ENCODE measurements around the gene PAX3. TPM values are rescaled to one million over a fixed set of nuclear protein-coding genes. Genes with fewer than 3 reads are reported as not detected.
"Not testable (repeated sequence)": the region's sequence is repeated elsewhere in the genome, so short reads cannot be mapped to it uniquely, and the experiment has no call there.

Gene PAX3
- total RNA-seq, 1 donor from 2014 or later = not detected

GRCh38 chr2:222179592-222179991, 119.2 kb downstream of the PAX3 start:
- ATAC-seq (no peak), DNase-seq (no peak)

GRCh38 chr2:222178450-222178849, 120.3 kb downstream of the PAX3 start:
- intact Hi-C loops (cut with micrococcal nuclease) = no loop called here
- DNase-seq = no peak
- ATAC-seq = no peak

More at GRCh38 chr2:222179592-222179991, 119.2 kb downstream of the PAX3 start:
- intact Hi-C loops (cut with micrococcal nuclease) = no loop called here

- ATAC-seq = no peak
- intact Hi-C loops (cut with micrococcal nuclease) = no loop called here
- no peak for DNase-seq
Observed at GRCh38 chr2:222176890-222177289, 121.9 kb downstream of the PAX3 start.

GRCh38 chr2:222174450-222174849, 124.3 kb downstream of the PAX3 start:
- ATAC-seq (no peak), DNase-seq (no peak)
- intact Hi-C loops (cut with micrococcal nuclease) = no loop called here

- intact Hi-C loops (cut with micrococcal nuclease) = no loop called here
- no peak for ATAC-seq
- DNase-seq = no peak
Observed at GRCh38 chr2:222169346-222169745, 129.5 kb downstream of the PAX3 start.

GRCh38 chr2:222167762-222168161, 131.0 kb downstream of the PAX3 start:
- intact Hi-C loops (cut with micrococcal nuclease) = no loop called here
- ATAC-seq (no peak), DNase-seq (no peak)

- intact Hi-C loops (cut with micrococcal nuclease) = no loop called here
- ATAC-seq (peak; percentile 45), DNase-seq (no peak)
Observed at GRCh38 chr2:222160944-222161343, 137.9 kb downstream of the PAX3 start.

GRCh38 chr2:222160125-222160524, 138.7 kb downstream of the PAX3 start:
- intact Hi-C loops (cut with micrococcal nuclease) = no loop called here
- DNase-seq (no peak), ATAC-seq (no peak)

GRCh38 chr2:222159221-222159620, 139.6 kb downstream of the PAX3 start:
- no peak for DNase-seq
- intact Hi-C loops (cut with micrococcal nuclease) = no loop called here
- ATAC-seq = no peak

- DNase-seq; ATAC-seq; intact Hi-C loops (cut with micrococcal nuclease): not testable (repeated sequence)
Observed at GRCh38 chr2:222155003-222155664, 143.7 kb downstream of the PAX3 start.

Other genes starting within 250 kb of the PAX3 start
- gene SGPP2, start 125.5 kb upstream of the PAX3 start, total RNA-seq = 30.6 TPM